ENCODE results near the gene ADCY3. TPM values are rescaled to one million over a fixed set of nuclear protein-coding genes. Genes with fewer than 3 reads are reported as not detected.
A peak's percentile ranks its signal among the peaks of the same experiment; 100 is the strongest.

Gene ADCY3
- total and polyA plus RNA-seq, 2 of the 4 experiments (the other 2 are of a cell fraction), result 17.4 to 46.1 TPM

DNA sequence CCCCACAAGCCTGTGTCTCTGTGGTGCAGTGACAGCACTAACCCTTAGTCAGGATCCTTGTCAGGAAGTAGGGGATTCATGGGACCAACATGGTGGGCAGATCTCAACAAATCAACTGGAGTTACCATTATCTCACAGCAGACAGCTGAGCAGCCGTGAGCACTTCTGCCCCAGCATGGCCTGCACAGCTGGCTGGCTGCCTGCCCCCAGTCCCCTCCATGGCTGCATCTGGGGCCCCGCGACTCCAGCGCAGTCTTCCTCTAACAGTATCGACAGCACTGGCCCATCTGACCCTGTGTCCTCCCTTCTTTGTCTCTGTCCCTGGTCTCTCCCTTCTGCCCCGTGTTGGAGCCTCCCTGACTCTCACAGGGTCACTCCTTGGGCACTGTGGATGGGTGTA is 4.7 kb upstream of the ADCY3 start:
- CTCF ChIA-PET, result no interaction called here
- Histone ChIP-seq H2BK5ac (ENCODE audit: low read depth, low read length, poor library complexity, severe bottlenecking) (no peak overlapping the region), H3K56ac (ENCODE audit: extremely low read depth, insufficient read depth, low read length) (no peak overlapping the region), H3K4me3 (ENCODE audit: insufficient read depth, low read depth, low read length) (no peak overlapping the region), H2AK5ac (ENCODE audit: low read depth, low read length) (0 out of 2 replicates have a peak overlapping the region, but pooled peaks have one; percentile 36), H2AK9ac (replicated peaks; ENCODE audit: low read depth, low read length, poor library complexity) (no peak overlapping the region), H3K9ac (ENCODE audit: low read depth, low read length) (no peak overlapping the region), H3K27me3 (ENCODE audit: control insufficient read depth, insufficient read depth, low read length) (no peaks in the 10 kb centered on the region), H3K18ac (ENCODE audit: low read depth, low read length) (no peak overlapping the region), H3K4ac (ENCODE audit: low read depth, low read length) (no peak overlapping the region), H3K4me2 (ENCODE audit: low read depth, low read length) (no peak overlapping the region), H3K79me1 (ENCODE audit: low read depth in 1 of 2, low read length in 2 of 2) (no peaks in the 10 kb centered on the region), H3K36me3 (ENCODE audit: control insufficient read depth, insufficient read depth, low read length) (no peaks in the 10 kb centered on the region), H2BK120ac (ENCODE audit: low read depth, low read length) (no peak overlapping the region), H3K23ac (ENCODE audit: low read depth, low read length) (no peak overlapping the region), H2AFZ (replicated peaks; ENCODE audit: low read length, poor library complexity) (peak overlapping the region; percentile 38), H4K91ac (ENCODE audit: insufficient read depth, low read depth, low read length) (no peak overlapping the region), H3K9me3 (ENCODE audit: control insufficient read depth, insufficient read depth, low read length) (no peaks in the 10 kb centered on the region), H4K5ac (ENCODE audit: low read depth, low read length) (no peak overlapping the region), H3K9me1 (ENCODE audit: insufficient read depth, low read length) (peaks cover 13% of the 10 kb centered on the region), H4K20me1 (ENCODE audit: insufficient read depth, low read length) (no peaks in the 10 kb centered on the region), H2BK15ac (ENCODE audit: low read depth, low read length) (no peak overlapping the region), H4K8ac (ENCODE audit: low read depth in 2 of 2, low read length in 2 of 2) (no peak overlapping the region), H3K14ac (replicated peaks; ENCODE audit: low read depth, low read length) (no peak overlapping the region), H3K27ac (ENCODE audit: insufficient read depth, low read length) (no peak overlapping the region), H3K4me1 (ENCODE audit: control insufficient read depth, insufficient read depth, low read length) (peaks cover 1% of the 10 kb centered on the region; the same call in 1 of the 2 replicates), H2BK20ac (ENCODE audit: low read depth, low read length) (no peak overlapping the region)
- ATAC-seq (ENCODE audit: low read depth) (no peak), DNase-seq (no peak)
- TF ChIP-seq FOS (IDR thresholded peaks at IDR 0.05; ENCODE audit: low read depth, low read length) (no peak), CEBPB (IDR thresholded peaks at IDR 0.05; ENCODE audit: low read depth, low read length) (no peak), RFX5 (IDR thresholded peaks at IDR 0.05; ENCODE audit: low read depth, low read length) (no peak), MXI1 (IDR thresholded peaks at IDR 0.05; ENCODE audit: borderline replicate concordance, low read depth, low read length) (no peak), CHD1 (IDR thresholded peaks at IDR 0.05; ENCODE audit: low read depth, low read length) (no peak), POLR2A (IDR thresholded peaks at IDR 0.05; ENCODE audit: low read depth, low read length) (no peak), SMC3 (IDR thresholded peaks at IDR 0.05; ENCODE audit: low read depth, low read length) (no peak), NFE2L2 (IDR thresholded peaks at IDR 0.05; ENCODE audit: low read depth, low read length) (no peak)
- TF ChIP-seq, protein P1, sequence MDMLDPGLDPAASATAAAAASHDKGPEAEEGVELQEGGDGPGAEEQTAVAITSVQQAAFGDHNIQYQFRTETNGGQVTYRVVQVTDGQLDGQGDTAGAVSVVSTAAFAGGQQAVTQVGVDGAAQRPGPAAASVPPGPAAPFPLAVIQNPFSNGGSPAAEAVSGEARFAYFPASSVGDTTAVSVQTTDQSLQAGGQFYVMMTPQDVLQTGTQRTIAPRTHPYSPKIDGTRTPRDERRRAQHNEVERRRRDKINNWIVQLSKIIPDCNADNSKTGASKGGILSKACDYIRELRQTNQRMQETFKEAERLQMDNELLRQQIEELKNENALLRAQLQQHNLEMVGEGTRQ (IDR thresholded peaks at IDR 0.05; ENCODE audit: low read depth, low read length), result no peak
- POLR2A ChIA-PET (ENCODE audit: unreplicated experiment), result no interaction called here
- dilution Hi-C loops (cut with HindIII; ENCODE audit: low sequenced_read_pairs, unreplicated experiment), result no loop called here
- BruUV-seq (replicated peaks), result no TSS peak
- intact Hi-C loops (cut with micrococcal nuclease), result loop anchor here (5.0 kb wide), 1 partner anchor 512 kb away; no protein-coding TSS in a partner anchor
- 66% methylated on average over 4 of the region's 6 CpGs; no CpG with 5 or more reads in 1 of the 2 experiments for WGBS, 2 experiments (ENCODE audit: extremely low coverage in 2 of 2, insufficient read length in 1 of 2)
- in situ Hi-C loops (cut with MboI; ENCODE audit: low sequenced_read_pairs), result no loop called here

Measured in IMR-90 (cell line).